ACC112 (cell line): Measurements from ENCODE around the gene LRRK1.
A peak's percentile ranks its signal among the peaks of the same experiment; 100 is the strongest.
"Not testable (repeated sequence)": the region's sequence is repeated elsewhere in the genome, so short reads cannot be mapped to it uniquely, and the experiment has no call there.

Source experiments
- H2AFZ ChIP-seq: fragments of 200-600 bp; sonication (generic); one replicate; pipeline ENCODE4 v1.6.0; 2017; ENCODE audit warnings: antibody characterized with exemption, low read length; ENCODE audit not compliant: unreplicated experiment
- H3K27ac ChIP-seq: fragments of 200-600 bp; sonication (generic); 2 replicates; pipeline ENCODE4 v1.5.1; 2014; ENCODE audit warnings: low read depth, mild to moderate bottlenecking, antibody characterized with exemption, low read length, moderate library complexity
- H3K27me3 ChIP-seq: fragments of 200-600 bp; sonication (generic); 2 replicates; pipeline ENCODE4 v1.6.1; 2014; ENCODE audit warnings: mild to moderate bottlenecking, antibody characterized with exemption, low read length, moderate library complexity, mixed read lengths; ENCODE audit not compliant: insufficient read depth
- H3K36me3 ChIP-seq: fragments of 200-600 bp; sonication (generic); 2 replicates; pipeline ENCODE4 v1.6.1; 2016; ENCODE audit warnings: mild to moderate bottlenecking, antibody characterized with exemption, low read length, moderate library complexity, mixed read lengths; ENCODE audit not compliant: insufficient read depth
- H3K4me1 ChIP-seq: fragments of 200-600 bp; sonication (generic); one replicate; pipeline ENCODE4 v1.6.1; 2016; ENCODE audit warnings: low read length, mixed read lengths; ENCODE audit not compliant: insufficient read depth, unreplicated experiment, control insufficient read depth
- H3K4me3 ChIP-seq: fragments of 200-600 bp; sonication (generic); 2 replicates; pipeline ENCODE4 v1.5.1; 2014; ENCODE audit warnings: mild to moderate bottlenecking, low read depth, low read length
- H3K79me2 ChIP-seq: fragments of 200-600 bp; sonication (generic); one replicate; pipeline ENCODE4 v1.6.0; 2016; ENCODE audit warnings: low read length; ENCODE audit not compliant: control insufficient read depth, unreplicated experiment, insufficient read depth

Gene LRRK1

DNA sequence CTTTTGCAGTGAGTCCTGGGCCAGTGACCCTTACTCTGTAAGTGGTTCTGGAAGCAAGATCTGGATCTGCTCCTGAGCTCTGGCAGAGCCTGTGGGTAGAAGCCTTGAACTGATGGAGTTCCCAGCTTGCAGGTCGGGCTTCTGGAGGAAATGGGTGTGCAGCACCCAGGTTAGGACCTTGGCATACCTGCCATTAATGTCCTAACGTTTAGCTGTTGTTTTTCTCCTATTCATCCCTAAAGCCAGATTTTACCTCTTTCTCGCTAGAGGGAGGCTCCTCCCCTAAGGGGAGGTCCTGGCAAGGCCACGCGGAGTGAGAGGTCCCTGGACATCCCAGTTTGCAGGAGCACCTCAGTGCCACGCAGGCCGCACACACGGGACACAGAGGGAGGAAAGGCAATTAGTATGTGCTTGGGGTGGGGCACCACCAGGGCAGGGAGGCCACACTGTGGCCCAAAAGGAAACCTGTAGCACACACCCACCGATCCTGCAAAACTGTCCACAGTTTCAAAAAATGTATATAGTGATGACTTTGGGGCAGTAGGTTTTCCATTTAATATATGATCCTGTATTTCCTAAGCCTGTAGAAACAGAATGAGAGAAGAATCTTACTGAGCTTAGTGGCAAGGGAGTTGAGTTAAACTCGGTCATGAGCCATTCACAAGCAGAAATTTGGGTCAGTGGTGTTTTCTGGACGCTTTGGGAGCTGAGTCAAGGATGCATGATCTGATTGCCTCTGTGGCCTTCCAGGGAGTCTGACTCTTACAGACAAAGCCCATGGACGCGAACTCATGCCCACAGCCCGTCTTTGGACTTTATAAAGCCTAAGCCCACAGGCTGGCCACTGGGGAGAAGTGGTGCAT is 148.7 kb downstream of the LRRK1 start:
- Histone ChIP-seq H3K36me3 (peaks cover 5% of the 10 kb centered on the region; the same call in 1 of the 2 replicates), H2AFZ (no peak overlapping the region), H3K27ac (no peak overlapping the region), H3K4me3 (no peak overlapping the region), H3K79me2 (no peaks in the 10 kb centered on the region), H3K27me3 (no peaks in the 10 kb centered on the region), H3K4me1 (peaks cover 27% of the 10 kb centered on the region)

DNA sequence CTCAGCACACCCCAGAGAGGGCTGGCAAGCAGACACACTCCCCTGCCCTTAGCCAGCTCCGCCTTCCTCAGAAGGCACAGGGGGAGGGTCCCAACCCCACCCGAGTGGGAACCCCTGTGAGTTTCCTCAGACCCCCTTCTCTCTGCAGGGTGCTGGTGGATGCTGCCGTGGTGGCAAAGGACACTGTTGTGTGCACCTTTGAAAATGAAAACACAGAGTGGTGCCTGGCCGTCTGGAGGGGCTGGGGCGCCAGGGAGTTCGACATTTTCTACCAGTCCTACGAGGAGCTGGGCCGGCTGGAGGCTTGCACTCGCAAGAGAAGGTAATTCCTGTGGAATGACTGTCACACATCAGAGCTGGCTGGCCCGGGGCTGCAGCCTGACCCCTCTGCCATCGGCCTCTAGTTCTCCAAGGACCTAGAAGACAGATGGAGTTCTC is 149.4 kb downstream of the LRRK1 start:
- H3K4me1 ChIP-seq: peaks cover 27% of the 10 kb centered on the region
- no peaks in the 10 kb centered on the region for H3K27me3 ChIP-seq
- peaks cover 5% of the 10 kb centered on the region; the same call in 1 of the 2 replicates for H3K36me3 ChIP-seq
- no peak overlapping the region for H3K4me3 ChIP-seq
- no peaks in the 10 kb centered on the region for H3K79me2 ChIP-seq
- no peak overlapping the region for H2AFZ ChIP-seq
- peak overlapping the region; percentile 85; the same call in 1 of the 2 replicates for H3K27ac ChIP-seq

DNA sequence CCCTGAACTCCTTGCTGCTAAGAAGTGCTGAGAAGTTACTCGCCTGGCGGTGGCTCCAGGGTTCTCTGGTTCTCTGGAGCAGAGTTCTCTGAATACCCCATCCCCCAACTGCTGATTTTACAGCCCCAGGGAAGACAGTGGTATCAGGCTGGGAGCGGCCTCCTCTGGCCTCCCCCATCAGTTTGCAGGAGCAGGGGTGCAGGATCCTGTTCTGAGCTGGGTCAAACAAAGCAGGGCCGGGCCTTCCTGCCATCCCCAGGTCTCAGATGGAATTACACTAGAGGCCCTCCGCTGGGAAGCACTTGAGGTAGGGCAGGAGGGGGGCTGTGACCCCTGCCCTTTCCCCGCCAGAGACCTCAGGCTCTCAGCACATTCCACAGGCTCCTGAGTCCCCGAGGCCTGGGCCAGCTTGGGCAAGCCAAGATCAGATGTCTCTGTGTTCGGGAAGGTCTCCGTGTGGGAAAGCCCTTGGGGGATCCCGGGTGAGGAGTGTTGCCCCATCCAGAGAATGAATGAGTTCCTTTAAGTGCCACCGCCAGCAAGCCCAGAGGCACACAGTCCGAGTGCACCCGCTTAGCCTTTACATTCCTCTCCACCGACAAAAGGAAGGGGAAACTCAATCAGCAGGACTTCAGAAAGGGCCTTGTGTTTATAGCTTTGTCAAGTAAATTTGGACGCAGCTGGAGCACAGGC is 149.9 kb downstream of the LRRK1 start:
- Histone ChIP-seq H3K4me3 (no peak overlapping the region), H3K27ac (peak overlapping the region; percentile 85), H3K4me1 (peaks cover 27% of the 10 kb centered on the region), H3K36me3 (peaks cover 5% of the 10 kb centered on the region; the same call in 1 of the 2 replicates), H2AFZ (no peak overlapping the region), H3K27me3 (no peaks in the 10 kb centered on the region), H3K79me2 (no peaks in the 10 kb centered on the region)

DNA sequence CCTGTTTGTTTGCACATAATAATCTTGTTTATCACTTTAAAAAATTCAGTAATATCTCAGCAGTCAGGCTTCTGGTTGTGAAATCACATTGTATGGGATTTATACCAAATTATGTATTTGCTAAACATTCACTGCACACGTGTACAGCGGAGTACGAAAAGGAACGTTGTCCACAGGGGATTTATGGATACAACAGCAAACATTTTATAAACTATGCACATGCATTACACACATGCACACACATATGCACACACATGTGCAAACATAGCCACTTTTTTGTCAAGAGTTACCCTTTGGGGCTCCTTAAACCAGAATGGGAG is 150.5 kb downstream of the LRRK1 start:
- Histone ChIP-seq H3K27me3 (no peaks in the 10 kb centered on the region), H3K79me2 (no peaks in the 10 kb centered on the region), H3K4me1 (peaks cover 27% of the 10 kb centered on the region), H3K36me3 (peaks cover 5% of the 10 kb centered on the region; the same call in 1 of the 2 replicates), H3K4me3 (no peak overlapping the region), H3K27ac (peak overlapping the region; percentile 85), H2AFZ (no peak overlapping the region)

DNA sequence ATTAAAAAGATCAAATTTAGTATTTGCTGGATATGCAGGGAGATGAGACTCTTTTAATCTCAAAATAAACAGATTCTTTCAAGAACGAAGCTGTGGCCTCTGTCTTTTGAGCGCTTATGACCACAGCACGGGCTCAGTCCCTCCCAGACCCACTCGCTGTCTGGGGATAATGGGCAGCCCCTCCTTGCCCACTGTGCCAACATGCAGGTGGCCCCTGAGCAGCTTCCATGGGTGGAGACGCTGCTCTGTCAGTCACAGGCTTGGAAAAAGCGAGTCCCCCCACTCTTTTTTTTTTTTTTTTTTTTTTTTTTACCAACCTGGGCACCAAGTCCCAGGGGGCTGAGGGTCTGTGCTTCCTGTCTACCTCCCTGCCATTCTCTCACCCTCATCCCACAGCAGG is 150.9 kb downstream of the LRRK1 start:
- Histone ChIP-seq H2AFZ (no peak overlapping the region), H3K4me1 (peaks cover 27% of the 10 kb centered on the region), H3K27ac (peak overlapping the region; percentile 85), H3K79me2 (no peaks in the 10 kb centered on the region), H3K36me3 (peaks cover 5% of the 10 kb centered on the region; the same call in 1 of the 2 replicates), H3K4me3 (no peak overlapping the region), H3K27me3 (no peaks in the 10 kb centered on the region)

DNA sequence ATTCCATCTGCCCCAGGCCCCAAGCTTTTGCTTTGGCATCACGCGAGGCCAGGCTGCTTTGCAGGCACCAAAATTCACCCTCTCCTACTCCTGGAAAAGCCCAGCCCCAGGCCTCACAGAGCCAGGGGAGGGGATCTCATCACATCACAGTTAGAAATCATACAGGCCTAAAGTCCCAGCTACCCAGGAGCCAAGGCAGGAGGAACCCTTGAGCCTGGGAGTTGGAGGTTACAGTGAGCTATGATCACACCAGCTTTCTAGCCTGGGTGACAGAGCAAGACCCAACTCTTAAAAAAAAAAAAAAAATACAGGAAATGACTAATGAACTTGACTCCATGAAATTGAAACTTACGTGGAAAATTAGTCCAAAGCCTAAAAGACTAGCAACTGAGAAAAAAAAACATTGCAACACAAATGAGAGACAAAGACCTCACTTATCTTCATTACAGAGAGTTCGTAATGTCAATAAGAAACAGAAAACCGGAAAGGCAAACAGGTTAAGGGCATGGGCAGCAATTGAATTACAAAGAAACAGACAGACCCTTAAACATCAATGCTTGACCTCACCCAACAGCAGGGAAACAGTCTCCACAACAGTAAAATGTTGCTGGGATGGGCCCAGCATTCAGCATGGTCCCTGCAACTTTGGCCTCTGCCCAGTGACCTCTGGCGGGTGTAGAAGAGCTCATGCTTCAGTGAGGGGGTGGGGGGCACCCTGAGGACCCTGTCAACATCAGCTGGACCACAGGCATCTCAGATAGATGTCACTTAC is 151.5 kb downstream of the LRRK1 start:
- Histone ChIP-seq H3K4me1 (peaks cover 27% of the 10 kb centered on the region), H3K4me3 (no peak overlapping the region), H3K36me3 (peaks cover 5% of the 10 kb centered on the region; the same call in 1 of the 2 replicates), H3K27ac (peak overlapping the region; percentile 85), H2AFZ (no peak overlapping the region), H3K27me3 (no peaks in the 10 kb centered on the region), H3K79me2 (no peaks in the 10 kb centered on the region)

DNA sequence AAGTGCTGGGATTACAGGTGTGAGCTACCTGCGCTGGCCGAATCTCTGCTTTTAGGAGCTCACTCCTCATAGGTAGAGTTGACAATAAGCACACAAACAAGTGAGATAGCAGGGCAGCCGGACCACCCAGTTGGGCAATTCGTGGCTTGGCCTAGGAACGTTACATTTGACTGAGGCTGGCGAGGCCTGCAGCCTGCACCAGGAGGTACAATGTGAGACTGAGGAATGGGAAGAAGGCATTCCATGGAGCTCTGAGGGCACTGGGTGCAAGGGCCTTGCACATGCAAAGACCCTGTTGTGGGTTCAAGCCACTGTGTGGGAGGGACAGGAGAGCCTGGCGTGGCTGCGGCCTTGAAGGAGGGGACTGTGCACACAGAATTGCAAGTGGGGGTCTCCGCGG is 152.5 kb downstream of the LRRK1 start:
- H3K27ac ChIP-seq: peak overlapping the region; percentile 85; the same call in 1 of the 2 replicates
- H3K27me3 ChIP-seq: no peaks in the 10 kb centered on the region
- H3K4me3 ChIP-seq: no peak overlapping the region
- H2AFZ ChIP-seq: no peak overlapping the region
- H3K4me1 ChIP-seq: peaks cover 27% of the 10 kb centered on the region
- no peaks in the 10 kb centered on the region; the same call in 1 of the 2 replicates for H3K36me3 ChIP-seq
- H3K79me2 ChIP-seq: no peaks in the 10 kb centered on the region

DNA sequence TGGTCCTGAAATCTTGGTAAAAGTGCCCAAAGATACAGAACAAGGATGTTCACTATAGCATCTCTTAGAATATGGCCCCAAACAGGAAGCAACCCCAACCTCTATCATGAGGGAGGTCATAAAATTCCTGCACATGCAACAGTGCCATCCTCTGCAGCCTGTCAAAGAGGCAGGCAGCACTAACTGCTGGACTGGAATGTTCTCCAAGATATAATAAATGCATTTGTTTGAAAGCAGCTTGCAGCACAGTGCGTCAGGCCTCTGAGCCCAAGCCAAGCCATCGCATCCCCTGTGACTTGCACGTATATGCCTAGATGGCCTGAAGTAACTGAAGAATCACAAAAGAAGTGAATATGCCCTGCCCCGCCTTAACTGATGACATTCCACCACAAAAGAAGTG is 153.1 kb downstream of the LRRK1 start:
- H3K4me1 ChIP-seq: peaks cover 27% of the 10 kb centered on the region
- not testable (repeated sequence) for H3K27me3 ChIP-seq, H3K36me3 ChIP-seq, H3K79me2 ChIP-seq, H2AFZ ChIP-seq, H3K4me3 ChIP-seq, H3K27ac ChIP-seq

DNA sequence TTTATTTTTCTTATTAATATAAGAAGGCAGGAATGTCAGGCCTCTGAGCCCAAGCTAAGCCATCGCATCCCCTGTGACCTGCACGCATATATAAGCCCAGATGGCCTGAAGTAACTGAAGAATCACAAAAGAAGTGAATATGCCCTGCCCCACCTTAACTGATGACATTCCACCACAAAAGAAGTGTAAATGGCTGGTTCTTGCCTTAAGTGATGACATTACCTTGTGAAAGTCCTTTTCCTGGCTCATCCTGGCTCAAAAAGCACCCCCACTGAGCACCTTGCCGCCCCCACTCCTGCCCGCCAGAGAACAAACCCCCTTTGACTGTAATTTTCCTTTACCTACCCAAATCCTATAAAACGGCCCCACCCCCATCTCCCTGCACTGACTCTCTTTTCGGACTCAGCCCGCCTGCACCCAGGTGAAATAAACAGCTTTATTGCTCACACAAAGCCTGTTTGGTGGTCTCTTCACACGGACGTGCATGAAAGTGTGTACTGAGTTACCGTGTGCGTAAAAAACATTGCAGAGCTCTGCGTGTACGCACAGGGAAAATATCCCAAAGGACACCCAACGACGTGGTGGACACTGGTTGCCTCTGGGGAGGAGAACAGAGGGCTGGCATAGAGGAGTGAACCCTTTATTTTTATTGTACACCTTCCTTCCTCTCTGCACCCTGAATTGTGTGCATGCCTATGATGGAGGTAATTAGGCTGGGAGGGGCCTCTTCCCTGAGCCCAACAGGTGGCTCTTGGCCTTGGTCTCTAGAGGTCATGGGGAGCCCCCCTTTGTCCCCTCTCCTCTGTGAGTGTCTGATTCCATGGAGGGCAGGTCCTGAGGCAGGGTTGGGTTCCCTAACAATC is 158.9 kb downstream of the LRRK1 start:
- H3K27ac ChIP-seq, H2AFZ ChIP-seq, H3K27me3 ChIP-seq, H3K4me1 ChIP-seq, H3K36me3 ChIP-seq, H3K4me3 ChIP-seq, H3K79me2 ChIP-seq: not testable (repeated sequence)
